ENCODE measurements around the gene CEP164.

- TF ChIP-seq POLR2A (IDR thresholded peaks at IDR 0.05) = no peak
- TF ChIP-seq, protein P1, sequence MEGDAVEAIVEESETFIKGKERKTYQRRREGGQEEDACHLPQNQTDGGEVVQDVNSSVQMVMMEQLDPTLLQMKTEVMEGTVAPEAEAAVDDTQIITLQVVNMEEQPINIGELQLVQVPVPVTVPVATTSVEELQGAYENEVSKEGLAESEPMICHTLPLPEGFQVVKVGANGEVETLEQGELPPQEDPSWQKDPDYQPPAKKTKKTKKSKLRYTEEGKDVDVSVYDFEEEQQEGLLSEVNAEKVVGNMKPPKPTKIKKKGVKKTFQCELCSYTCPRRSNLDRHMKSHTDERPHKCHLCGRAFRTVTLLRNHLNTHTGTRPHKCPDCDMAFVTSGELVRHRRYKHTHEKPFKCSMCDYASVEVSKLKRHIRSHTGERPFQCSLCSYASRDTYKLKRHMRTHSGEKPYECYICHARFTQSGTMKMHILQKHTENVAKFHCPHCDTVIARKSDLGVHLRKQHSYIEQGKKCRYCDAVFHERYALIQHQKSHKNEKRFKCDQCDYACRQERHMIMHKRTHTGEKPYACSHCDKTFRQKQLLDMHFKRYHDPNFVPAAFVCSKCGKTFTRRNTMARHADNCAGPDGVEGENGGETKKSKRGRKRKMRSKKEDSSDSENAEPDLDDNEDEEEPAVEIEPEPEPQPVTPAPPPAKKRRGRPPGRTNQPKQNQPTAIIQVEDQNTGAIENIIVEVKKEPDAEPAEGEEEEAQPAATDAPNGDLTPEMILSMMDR (IDR thresholded peaks at IDR 0.05 in 4 of 5, conservative IDR thresholded peaks at IDR 0.05 in 1 of 5) = no peak
Observed at GRCh38 chr11:117441146-117441975, 113.7 kb downstream of the CEP164 start.

Data from gastrocnemius medialis (tissue), 4 donors.